Stimulated activated CD4-positive, alpha-beta T cell treated with anti-CD3 and anti-CD28 coated beads, TNF-alpha, amount 100 ng/mL, for 24 hours (primary cell): ENCODE measurements around the gene FBXW7.

Experiments
- DNase-seq, 3 experiments: peaks; one replicate each; pipeline ENCODE4 v3.0.0-alpha.2; 2020; ENCODE audit warnings: low read depth in 3 of 3

Gene FBXW7

DNA sequence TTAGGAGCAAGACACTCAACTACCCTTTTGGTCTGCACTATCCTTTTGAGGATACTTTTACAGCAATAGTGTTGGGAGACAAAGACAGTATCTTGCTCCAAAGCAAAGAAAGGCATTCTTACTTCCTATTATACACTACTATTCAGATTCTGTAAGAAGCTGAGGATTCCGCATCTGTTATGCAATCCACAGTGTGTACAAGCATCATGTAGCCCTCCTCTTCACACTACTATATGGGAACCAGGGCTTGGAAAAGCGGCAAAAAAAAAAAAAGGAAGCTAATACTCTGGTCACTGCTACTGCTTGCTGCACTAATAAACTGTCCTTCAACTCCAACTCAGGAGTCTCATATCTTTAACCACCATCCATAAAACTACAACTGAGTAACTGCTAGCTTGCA lies 59.1 kb downstream of the FBXW7 start:
- no peak for DNase-seq

DNA sequence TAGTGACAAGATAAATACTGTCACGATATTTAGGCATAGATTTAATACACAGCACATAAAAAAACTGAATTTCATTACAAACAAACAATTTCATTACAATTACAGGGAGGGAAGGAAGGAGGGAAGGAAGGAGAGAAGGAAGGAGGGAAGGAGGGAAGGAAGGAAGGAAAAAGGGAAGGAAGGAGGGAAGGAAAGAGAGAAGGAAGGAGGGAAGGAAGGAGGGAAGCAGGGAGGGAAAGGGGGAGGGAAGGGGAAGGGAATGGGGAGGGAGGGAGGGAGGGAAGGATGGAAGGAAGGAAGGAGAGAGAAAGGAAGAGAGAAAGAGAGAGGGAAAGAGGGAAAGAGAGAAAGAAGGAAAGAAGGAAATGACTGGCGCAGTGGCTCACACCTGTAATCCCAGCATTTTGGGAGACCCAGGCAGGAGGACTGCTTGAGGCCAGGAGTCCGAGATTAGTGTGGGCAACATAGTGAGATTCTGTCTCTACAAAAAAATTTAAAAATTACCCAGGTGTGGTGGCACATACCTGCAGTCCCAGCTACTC lies 64.6 kb downstream of the FBXW7 start:
- DNase-seq, result no peak

DNA sequence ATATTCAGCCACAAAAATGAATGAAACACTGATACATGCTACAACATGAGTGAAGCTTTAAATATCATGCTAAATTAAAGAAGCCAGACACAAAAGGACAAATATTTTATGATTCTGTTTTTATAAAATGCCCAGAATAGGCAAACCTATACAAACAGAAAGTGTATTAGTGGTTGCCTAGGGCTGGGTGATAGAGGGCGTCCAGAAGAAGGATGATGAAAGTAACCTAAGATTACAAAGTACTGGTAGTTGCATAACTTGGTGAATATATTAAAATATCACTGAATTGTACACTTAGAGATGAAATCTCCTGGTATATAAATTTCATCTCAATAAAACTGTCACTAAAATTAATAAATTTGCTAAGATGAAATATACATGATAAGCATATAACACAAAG lies 67.5 kb downstream of the FBXW7 start:
- no peak for DNase-seq

DNA sequence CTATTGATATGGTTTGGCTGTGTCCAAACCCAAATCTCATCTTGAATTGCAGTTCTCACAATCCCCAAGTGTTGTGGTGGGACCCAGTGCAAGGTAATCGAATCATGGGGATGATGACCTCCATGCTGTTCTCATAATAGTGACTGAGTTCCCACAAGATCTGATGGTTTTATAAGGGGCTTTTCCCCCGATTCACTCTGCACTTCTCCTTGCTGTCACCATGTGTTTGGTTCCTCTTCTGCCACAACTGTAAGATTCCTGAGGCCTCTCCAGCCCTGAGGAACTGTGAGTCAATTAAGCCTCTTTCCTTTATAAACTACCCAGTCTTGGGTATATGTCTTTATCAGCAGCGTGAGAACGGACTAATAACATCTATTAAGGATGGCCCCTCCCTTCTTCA lies 68.8 kb downstream of the FBXW7 start:
- DNase-seq, result no peak

DNA sequence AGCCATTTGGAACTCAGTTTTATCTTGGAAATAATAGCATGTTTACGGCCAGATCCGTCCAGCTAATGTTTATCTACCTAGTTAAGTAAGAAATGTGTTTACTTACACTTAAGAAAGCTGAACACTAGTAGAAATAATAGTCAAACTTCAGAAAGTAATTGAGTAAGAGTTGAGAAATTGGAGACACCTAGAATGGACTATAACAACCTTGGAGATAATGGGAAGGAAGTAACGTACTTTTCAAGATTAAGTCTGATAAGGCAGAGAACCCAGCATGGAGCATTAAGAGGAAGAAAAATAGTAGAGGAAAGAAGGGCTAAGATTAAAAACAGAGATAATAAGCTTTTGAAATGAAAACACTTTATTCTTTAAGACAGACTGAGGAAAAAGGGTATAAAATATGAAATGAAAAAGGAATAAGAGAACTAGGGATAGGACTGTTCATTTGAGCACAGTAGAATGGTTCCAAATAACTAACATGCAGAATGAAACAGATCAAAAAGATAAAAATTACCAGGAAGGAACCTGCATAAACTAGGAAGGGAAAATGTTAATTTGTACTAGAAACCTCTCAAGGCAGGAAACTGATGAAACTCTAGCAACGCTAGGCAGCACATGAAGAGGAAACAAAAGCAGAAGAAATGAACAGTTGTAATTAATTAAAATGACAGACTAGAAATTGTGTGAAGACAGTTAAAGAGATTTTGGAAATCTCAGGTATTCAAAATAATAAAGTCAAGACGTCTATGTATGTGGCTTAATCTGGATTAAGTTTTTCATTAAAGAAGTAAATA lies 71.7 kb downstream of the FBXW7 start:
- DNase-seq, result no peak

DNA sequence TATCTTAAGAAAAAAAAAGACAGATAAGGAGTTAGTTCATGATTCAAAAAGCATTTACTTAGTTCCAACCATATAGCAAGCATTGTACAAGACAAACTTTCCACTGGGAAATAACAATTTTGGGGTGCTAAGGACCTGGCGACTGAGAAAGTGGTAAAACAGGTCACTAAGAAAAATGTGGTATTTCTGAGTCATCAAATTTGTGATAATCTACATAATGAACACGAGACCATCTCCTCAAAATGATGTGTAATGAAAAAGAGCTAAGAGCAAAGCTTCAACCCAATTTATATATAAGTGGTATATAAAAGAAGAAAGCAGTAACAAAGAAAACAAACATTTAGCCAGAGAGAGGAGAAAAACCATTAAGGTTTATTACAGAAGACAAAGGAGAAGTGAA lies 72.3 kb downstream of the FBXW7 start:
- no peak for DNase-seq

DNA sequence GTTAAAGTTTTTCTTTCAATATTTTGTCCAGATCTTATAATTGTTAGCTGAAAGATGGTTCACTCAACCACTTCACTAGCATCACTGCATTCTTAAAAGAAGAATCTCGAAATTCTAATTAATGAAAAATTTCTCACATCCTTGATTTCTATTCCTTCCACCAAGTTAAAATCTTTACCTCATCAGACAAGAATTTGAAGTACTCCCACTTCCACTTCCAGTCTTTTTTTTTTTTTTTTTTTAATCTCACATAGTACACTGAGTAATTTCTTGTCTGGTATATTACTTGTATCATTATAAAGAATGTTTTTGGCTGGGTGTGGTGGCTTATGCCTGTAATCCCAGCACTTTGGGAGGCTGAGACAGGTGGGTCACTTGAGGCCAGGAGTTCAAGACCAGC lies 73.2 kb downstream of the FBXW7 start:
- DNase-seq, result no peak

DNA sequence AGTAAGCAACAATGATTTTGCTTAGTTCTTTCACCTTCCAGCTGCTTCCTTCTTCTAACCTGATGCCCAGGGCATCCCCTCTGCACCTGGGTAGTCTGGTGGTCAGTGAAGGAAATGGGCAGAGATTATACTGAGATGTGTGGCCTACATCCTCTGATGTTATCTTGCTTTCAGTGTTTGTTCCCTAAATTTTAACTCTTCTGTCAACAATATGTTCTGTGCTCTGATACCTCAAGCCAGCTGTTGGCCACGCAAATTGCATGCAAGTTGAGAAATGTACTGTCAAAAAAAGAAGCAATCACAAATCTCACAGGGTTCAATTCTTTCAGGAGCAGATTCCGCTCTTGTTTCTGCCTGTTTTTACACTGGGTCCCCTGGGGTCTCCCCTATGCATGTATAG lies 73.8 kb downstream of the FBXW7 start:
- DNase-seq, result no peak

DNA sequence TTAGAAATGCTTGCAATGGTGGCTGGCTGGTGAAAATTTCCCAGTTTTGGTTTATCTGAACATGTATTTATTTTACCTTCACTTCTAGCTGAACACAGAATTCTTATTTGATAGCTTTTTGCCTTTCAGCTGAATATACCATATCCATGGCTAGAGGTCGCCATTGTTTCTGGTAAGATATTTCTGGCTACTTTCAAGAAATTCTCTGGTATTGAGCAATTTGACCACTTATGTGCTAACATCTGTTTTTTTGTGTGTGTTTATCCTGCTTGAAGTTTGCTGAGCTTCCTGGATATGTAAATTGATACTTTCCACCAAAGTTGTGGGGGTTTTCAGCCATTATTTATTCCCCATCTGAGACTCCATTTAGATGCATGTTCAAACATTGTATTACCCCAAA lies 75.4 kb downstream of the FBXW7 start:
- DNase-seq, result no peak

DNA sequence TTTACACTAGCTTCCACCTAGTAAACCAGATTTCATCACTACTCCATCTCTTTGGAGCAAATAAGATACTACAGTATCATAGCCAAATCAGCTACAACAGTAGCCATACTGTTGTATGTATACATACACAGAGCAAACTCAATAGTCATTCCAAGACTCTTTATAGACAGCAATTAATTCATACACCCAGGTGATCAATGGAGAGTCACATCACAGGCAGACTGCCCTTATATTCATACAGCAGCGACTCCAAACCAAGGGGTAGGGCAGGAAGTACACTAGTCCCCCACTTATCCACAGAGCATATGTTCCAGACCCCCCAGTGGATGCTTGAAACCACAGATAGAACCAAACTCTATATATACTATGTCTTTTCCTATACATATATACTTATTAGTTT lies 76.6 kb downstream of the FBXW7 start:
- no peak for DNase-seq

DNA sequence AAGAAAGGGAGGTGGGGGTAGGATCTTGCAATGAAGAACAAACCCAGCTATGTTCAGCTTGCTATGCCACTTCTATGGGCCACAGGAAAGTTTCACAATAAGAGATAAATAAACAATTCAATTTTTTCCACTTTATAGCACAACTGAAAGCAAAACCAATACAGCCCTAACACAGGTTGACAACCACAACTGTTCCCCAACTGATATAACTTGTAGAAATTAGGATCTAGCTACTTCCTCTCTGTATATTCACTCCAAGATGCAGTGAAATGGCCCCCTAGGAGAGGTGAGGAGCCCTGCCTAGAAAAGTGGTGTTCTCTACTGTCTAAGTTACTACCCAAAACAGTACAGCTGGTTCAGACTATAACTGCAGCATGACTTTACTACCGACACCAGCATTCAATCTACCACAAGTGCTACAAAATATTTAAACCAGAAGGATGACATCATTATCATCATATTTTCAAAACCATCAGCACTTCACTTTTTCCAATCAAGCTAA lies 77.0 kb downstream of the FBXW7 start:
- DNase-seq, result no peak

DNA sequence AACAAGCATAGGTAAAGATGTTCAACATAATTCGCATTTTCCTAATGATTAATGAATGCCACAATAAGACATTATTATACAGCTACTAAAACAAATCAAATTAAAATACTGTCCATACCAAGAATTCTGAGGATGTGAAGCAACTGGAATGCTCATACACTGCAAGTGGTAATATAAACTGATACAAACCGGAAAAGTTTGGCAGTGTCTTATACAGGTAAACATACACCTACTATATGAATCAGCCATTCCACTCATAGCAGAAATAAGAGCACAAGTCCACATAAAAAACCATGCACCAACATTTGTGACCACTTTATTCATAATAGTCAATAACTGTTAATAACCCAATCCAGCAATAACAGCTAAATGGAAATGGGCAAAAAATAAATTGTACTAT lies 79.3 kb downstream of the FBXW7 start:
- DNase-seq, result no peak

DNA sequence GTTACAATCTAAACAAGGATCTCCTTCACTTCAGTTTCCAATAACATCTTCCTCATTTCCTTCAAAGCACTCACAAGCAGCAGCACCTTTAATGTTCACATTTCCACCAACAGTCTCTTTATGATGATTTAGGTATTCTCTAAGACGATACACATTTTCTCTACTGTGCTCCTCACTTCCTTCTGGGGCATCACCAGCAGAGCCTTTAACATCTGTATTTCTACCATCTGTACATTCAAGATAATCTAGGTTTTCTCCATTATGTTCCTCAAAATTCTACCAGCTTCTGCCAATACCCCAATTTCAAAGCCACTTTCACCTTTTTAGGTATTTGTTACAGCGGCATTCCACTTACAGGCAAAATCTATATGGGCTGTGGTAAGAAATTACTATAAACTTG lies 80.6 kb downstream of the FBXW7 start:
- no peak for DNase-seq

DNA sequence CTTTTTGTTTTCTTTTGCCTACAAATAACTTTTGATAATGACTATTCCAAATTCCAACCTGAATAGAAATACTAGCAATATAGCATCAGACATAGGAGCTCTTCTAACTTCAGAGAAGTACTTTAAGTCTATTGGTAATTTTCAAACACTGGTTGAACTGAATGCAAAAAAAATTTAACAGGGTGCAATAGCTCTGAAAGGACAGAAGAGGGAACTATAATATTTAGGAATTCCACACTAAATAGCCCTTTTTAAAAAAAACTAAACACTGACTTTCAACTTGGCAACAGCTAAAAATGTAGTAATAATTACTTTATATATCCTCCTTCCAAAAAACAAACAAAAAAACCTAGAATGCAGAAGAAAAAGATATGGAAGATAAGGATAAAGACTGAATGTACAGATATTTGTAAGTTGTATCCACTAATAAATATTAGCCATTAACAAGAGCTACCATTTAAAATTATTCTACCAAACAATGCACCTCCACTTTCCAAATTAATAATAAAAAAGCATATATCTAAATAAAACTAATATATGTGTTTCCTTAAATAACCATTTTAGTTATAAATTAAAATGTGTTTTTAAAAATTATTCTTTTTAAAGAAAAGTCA lies 81.4 kb downstream of the FBXW7 start:
- no peak for DNase-seq

DNA sequence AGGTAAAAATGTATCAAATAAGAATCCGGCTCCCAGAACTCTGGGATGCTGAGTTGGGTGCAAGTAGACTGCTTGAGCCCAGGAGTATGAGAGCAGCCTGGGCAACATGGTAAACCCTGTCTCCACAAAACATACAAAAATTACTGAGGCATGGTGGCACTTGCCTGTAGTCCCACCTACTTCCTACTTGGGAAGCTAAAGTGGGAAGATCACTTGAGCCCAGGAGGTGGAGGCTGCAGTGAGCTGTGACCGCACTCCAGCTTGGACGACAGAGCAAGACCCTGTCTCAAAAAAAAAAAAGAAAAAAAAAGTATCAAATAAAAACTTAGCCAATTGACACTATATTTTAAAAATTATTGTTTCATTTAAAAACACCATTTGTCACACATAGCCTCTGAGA lies 84.4 kb downstream of the FBXW7 start:
- DNase-seq, result no peak

DNA sequence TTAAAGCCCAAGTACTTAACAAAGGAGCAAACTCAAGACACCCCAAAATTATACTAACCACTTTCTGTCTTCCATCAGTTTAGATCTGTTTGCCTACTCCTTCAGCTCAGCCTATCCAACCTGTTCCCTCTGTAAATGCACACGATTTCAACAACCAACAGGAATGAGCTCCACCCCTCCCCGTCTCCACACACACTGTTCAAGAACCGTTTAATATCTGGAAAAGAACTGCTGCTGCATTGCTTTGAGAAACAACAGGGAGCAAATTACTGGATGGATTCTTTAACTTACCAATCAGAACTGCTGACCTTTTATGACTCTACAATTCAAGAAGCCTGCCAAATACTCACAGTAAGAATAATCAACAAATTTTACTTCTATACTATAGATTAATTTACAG lies 87.0 kb downstream of the FBXW7 start:
- DNase-seq, result no peak

DNA sequence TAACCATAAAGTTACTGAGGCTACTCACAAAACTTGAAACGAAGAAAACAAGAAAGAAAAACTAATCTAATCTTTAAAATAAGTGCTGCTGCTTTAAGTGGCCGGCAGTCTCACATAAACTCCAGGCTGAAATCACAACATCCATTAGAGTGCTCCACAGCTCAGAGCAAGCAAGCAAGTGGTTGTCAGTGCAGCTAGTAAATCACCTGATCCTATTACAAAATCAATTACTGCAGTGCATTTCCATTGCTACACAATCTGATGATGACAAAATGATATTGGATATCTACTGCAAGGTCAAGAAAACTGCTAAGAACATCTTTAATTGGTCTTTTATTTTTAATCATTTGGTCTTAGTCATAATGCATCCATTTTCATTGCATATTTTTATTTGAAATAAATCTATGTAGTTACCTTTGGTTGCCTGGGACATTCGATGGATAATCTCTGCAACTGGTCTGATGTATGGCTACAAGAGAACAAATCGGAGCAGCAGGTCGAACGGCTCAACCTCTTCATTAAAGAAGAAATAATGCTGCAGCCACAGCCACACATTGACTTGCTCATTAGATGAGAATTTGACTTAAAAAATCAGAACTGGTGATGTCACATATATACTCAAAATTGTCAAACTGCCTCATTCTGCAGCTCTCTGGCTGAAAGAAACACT lies 87.7 kb downstream of the FBXW7 start:
- DNase-seq, result no peak

DNA sequence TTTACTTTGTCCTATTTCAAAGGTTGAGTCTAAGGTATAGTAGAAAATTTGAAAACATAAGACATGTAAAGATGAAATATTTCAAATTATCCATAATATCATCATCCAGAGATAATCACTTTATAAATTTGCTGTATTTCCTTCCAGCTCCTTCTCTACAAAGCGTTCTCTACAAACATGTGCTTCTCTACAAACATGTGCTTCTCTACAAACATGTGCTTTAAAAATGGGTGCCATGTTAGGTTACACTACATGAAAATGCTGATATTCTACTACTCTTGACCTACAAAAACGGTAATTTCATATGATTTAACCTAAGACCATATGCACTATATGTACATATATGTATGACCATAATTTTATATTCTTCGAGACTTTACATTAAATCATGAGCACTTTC lies 92.0 kb downstream of the FBXW7 start:
- DNase-seq, result no peak

DNA sequence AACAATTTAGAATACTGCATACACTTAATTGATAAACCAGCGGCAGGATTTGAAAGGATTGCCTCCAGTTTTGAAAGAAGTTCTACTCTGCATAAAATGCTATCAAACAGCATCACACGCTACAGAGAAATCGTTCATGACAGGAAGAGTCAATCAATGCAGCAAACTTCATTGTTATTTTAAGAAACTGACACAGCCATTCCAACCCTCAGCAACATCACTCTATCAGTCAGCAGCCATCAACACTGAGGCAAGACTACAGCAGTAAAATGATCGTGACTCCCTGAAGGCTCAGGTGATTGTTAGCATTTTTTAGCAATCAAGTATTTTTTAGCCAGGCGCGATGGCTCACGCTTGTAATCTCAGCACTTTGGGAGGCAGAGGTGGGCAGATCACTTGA lies 98.3 kb downstream of the FBXW7 start:
- DNase-seq, result no peak

DNA sequence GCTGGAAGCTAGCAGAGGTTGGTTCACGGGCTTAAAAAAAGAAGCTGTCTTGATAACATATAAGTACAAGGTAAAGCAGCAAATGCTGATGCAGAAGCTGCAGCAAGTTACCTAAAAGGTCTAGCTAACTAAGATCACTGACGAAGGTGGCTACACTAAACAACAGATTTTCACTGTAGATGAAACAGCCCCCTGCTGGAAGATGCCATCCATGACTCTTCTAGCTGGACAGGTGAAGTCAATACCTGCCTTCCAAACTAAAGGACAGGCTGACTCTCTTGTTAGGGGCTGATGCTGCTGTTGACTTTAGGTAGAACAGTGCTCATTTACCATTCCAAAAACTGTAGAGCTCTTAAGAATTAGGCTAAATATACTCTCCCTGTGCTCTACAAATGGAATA lies 99.5 kb downstream of the FBXW7 start:
- DNase-seq, result no peak

DNA sequence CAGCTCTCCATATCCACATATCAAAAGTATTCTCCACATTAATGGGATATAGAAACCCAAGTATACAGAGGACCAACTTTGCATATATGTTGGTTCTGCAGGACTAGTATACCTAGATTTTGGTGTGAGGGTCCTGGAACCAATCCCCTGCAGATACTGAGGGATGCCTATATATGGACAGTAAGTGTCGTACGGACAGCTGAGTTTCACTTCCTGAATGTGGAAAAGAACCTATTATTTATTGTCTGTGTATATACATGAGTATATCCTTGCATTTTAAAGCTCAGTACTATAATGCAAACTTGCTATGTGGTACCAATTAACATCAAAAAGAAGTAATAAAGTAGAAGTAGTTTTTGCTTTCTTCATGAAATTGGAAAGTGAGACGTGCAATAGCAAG lies 101.9 kb downstream of the FBXW7 start:
- no peak for DNase-seq

DNA sequence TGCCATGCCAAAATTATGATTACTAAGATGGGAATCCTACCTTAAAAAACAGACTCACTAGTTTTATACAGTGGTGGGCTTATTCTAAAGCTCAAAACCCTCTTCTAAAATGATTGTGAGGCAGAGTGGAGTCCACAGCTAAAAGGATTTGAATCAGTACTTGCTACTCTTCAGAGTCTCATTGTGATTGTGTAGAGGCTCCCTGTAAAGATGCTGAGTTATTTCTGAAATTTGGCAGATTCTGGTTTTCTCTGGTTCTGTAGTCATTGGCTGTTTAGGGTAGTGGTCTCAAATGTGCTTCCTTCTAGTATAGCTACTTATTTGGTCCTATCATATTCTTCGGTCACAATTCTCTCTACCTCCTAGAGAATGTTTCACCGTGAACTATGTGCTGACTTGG lies 104.1 kb downstream of the FBXW7 start:
- DNase-seq, result no peak

DNA sequence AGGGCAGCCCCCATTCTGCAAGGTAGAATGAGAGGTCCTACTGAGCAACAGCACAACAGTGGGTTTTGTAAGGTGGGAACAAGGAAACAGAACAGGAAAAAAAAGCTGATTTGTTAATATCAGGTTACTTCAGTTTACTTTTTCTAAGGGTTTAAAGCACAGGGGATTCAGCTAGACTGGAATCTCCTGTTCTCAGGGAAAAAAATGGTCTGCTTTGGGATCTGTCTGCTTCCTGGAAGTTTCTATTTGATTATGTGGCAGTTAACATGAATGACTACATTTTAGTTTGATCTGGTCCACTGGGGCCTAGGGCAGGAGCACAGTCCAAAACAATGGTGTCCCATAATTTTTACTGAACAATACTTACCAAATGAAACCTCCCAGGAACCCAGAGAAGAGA lies 104.6 kb downstream of the FBXW7 start:
- DNase-seq, result no peak
